Keratinocyte (primary cell): Measurements from ENCODE around the gene MYH4.

Experiments used
- CTCF ChIP-seq, 3 experiments: IDR thresholded peaks in 1 of 3; conservative IDR thresholded peaks in 1 of 3; optimal IDR thresholded peaks in 1 of 3; 2 replicates in 2 of 3; 3 replicates in 1 of 3; pipeline versions ENCODE3 to v1.5.1; 2011; ENCODE audit warnings: low read length in 3 of 3, mild to moderate bottlenecking in 3 of 3, moderate library complexity in 2 of 3, control low read depth in 1 of 3, inconsistent platforms in 1 of 3; ENCODE audit not compliant: insufficient read depth in 2 of 3; ENCODE audit errors: extremely low read depth in 1 of 3
- EZH2 ChIP-seq: IDR thresholded peaks from one replicate; pipeline ENCODE4 v1.6.1; 2012; ENCODE audit warnings: inconsistent platforms, mild to moderate bottlenecking, low read length, moderate library complexity

DNA sequence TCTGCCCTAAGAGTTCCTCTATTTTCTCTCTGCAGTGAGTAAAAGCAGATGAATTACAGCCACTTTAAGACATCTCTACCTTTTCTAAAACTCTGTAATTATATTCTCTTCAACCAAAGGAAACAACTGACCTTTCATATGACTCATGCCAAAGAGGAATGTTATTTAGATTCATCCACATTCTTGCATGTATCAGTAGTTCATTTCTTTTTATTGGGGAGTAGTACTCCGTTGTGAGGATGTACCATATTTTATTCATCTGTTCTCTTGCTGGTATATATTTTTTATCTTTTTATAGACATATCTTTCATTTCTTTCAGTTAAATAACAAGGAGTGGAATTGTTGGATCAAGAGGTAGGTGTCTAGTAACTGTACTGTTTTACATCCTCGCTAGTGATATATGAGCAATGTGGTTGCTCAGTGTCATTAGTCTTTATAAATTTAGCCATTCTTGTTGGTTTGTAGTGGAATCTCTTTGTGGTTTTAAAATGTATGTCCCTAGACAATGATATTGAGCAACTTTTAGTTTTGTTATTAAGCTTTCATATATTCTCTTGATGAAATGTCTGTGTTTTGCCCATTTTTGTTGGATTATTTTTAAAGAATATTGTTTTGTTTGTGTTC, 39.8 kb downstream of the MYH4 start:
- TF ChIP-seq CTCF (optimal IDR thresholded peaks at IDR 0.05 in 1 of 3, IDR thresholded peaks at IDR 0.05 in 1 of 3, conservative IDR thresholded peaks at IDR 0.05 in 1 of 3; ENCODE audit: extremely low read depth in 1 of 3, insufficient read depth in 2 of 3, low read length in 3 of 3) (no peak), EZH2 (no peak)
